ENCODE results near the gene KCNJ13. TPM values are rescaled to one million over a fixed set of nuclear protein-coding genes. Genes with fewer than 3 reads are reported as not detected.
A peak's percentile ranks its signal among the peaks of the same experiment; 100 is the strongest.

Gene KCNJ13
- total RNA-seq (2014; rRNA removed; shearing (Covaris generic)): not detected in 2 replicates

GRCh38 chr2:232776435-232776834 lies at the start of gene KCNJ13:
TSS of gene KCNJ13 (minus strand) at chr2:232776565. CDS start at chr2:232771362, 5,203 bp downstream.
- no peaks in the 10 kb centered on the region; the same call in 1 of the 2 replicates for H3K4me1 ChIP-seq (replicated peaks)
- peaks cover 21% of the 10 kb centered on the region for H3K36me3 ChIP-seq

DNA sequence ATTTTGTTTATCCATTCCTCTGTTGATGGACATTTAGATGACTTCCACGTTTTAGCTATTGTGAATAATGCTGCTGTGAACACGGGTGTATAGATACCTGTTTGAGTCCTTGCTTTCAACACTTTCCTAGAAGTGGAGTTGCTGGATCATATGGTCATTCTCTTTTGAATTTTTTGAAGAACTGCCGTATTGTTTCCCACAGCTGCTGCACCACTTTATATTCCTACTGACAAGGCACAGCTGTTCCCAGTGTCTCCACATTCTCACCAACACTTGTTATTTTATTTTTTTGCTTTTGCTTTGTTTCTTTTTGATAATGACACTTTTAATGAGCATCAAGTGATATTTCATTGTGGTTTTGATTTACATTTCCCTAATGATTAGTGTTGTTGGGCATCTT lies 41.4 kb upstream of the KCNJ13 start:
- H3K9me3 ChIP-seq (replicated peaks): no peaks in the 10 kb centered on the region
- H3K4me3 ChIP-seq: no peak overlapping the region
- H3K27ac ChIP-seq: no peak overlapping the region
- H3K4me1 ChIP-seq (replicated peaks): peaks cover 18% of the 10 kb centered on the region
- H3K27me3 ChIP-seq (replicated peaks): no peaks in the 10 kb centered on the region
- peaks cover 72% of the 10 kb centered on the region for H3K36me3 ChIP-seq
- no peak for DNase-seq (ENCODE audit: low read depth in 1 of 2, low spot score in 2 of 2)

More at GRCh38 chr2:232776435-232776834, at the start of gene KCNJ13:
- no peak within 1 kb of the TSS for H3K4me3 ChIP-seq
- no peak for DNase-seq (ENCODE audit: low read depth in 1 of 2, low spot score in 2 of 2)
- no peaks in the 10 kb centered on the region for H3K27me3 ChIP-seq (replicated peaks)
- no peaks in the 10 kb centered on the region for H3K9me3 ChIP-seq (replicated peaks)
- no peak within 1 kb of the TSS for H3K27ac ChIP-seq

DNA sequence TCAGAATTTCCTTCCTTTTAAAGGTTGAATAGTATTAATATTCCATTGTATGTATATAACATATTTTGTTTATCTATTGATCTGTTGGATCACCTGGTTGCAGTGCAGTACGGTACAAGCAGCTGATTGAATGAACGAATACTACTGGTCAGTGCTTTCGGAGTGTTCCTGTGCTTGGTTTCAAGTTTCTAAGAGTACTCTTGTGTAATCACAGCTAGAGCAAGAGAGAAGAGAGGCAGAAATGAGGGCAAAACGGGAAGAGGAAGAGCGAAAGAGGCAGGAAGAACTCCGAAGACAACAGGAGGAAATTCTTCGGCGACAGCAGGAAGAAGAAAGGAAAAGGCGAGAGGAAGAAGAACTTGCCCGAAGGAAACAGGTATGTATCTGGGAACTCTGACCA lies 40.3 kb upstream of the KCNJ13 start:
- H3K4me1 ChIP-seq (replicated peaks): peaks cover 18% of the 10 kb centered on the region
- no peaks in the 10 kb centered on the region for H3K27me3 ChIP-seq (replicated peaks)
- peaks cover 72% of the 10 kb centered on the region for H3K36me3 ChIP-seq
- peak overlapping the region; percentile 63; the same call in 1 of the 2 replicates for H3K27ac ChIP-seq
- H3K4me3 ChIP-seq: no peak overlapping the region
- no peak for DNase-seq (ENCODE audit: low read depth in 1 of 2, low spot score in 2 of 2)
- H3K9me3 ChIP-seq (replicated peaks): no peaks in the 10 kb centered on the region

- Histone ChIP-seq H3K4me3 (no peak overlapping the region), H3K4me1 (replicated peaks) (peaks cover 18% of the 10 kb centered on the region), H3K27me3 (replicated peaks) (no peaks in the 10 kb centered on the region), H3K27ac (peak overlapping the region; percentile 63), H3K36me3 (peaks cover 75% of the 10 kb centered on the region), H3K9me3 (replicated peaks) (no peaks in the 10 kb centered on the region)
- peak in 1 of 2 experiments; percentile 56 for DNase-seq (ENCODE audit: low read depth in 1 of 2, low spot score in 2 of 2)
Observed at GRCh38 chr2:232815569-232815968, 39.2 kb upstream of the KCNJ13 start.

DNA sequence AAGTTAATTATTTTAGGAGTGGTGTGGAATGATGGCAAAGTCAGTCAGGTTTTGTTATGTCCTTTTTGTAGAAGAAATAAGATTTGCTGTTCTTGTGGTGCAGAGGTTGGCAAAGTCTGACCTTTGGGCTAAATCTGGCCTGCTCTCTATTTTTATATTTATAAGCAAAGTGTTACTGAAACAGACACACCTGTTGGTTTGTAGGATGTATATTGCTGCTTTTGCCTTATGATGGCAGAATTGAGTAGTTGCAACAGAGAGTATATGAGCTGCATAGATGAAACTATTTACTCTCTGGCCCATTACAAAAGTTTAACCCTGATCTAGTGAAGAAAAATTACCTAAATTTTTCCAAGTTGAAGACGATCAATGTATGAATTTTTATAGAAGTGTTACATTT lies 34.1 kb upstream of the KCNJ13 start:
- peaks cover 80% of the 10 kb centered on the region for H3K36me3 ChIP-seq
- no peak overlapping the region for H3K27ac ChIP-seq
- no peak overlapping the region for H3K4me3 ChIP-seq
- DNase-seq (ENCODE audit: low read depth in 1 of 2, low spot score in 2 of 2): no peak
- no peaks in the 10 kb centered on the region for H3K9me3 ChIP-seq (replicated peaks)
- peaks cover 9% of the 10 kb centered on the region for H3K4me1 ChIP-seq (replicated peaks)
- H3K27me3 ChIP-seq (replicated peaks): no peaks in the 10 kb centered on the region

- no peaks in the 10 kb centered on the region for H3K9me3 ChIP-seq (replicated peaks)
- H3K27ac ChIP-seq: no peak overlapping the region
- H3K36me3 ChIP-seq: peaks cover 71% of the 10 kb centered on the region
- no peak for DNase-seq (ENCODE audit: low read depth in 1 of 2, low spot score in 2 of 2)
- no peak overlapping the region for H3K4me3 ChIP-seq
- no peaks in the 10 kb centered on the region for H3K27me3 ChIP-seq (replicated peaks)
- peaks cover under 1% of the 10 kb centered on the region; the same call in 1 of the 2 replicates for H3K4me1 ChIP-seq (replicated peaks)
Observed at GRCh38 chr2:232809349-232810124, 33.2 kb upstream of the KCNJ13 start.

DNA sequence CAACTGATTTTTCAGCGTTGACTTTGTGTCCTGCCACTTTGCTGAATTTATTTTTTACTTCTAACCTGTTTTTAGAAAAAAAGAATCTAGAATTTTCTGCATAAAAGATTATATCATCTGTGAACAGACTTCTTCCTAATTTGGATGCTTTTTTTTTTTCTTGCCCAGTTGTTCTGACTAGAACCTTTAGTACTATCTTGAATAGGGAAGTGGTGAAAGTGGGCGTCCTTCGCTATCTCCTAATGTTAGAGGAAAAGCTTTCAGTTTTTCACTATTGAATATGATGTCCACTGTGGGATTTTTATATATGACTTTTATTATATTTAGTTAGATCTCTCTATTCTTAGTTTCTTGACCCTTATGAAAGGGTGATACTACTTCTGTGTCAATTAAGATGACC lies 25.7 kb upstream of the KCNJ13 start:
- H3K9me3 ChIP-seq (replicated peaks): no peaks in the 10 kb centered on the region
- no peaks in the 10 kb centered on the region for H3K4me1 ChIP-seq (replicated peaks)
- no peak overlapping the region for H3K27ac ChIP-seq
- H3K27me3 ChIP-seq (replicated peaks): no peaks in the 10 kb centered on the region
- H3K4me3 ChIP-seq: no peak overlapping the region
- peaks cover 35% of the 10 kb centered on the region for H3K36me3 ChIP-seq
- DNase-seq (ENCODE audit: low read depth in 1 of 2, low spot score in 2 of 2): no peak

- Histone ChIP-seq H3K4me3 (no peak overlapping the region), H3K27me3 (replicated peaks) (no peaks in the 10 kb centered on the region), H3K4me1 (replicated peaks) (no peaks in the 10 kb centered on the region; the same call in 1 of the 2 replicates), H3K27ac (no peak overlapping the region), H3K36me3 (peaks cover 37% of the 10 kb centered on the region), H3K9me3 (replicated peaks) (no peaks in the 10 kb centered on the region)
- no peak for DNase-seq (ENCODE audit: low read depth in 1 of 2, low spot score in 2 of 2)
Observed at GRCh38 chr2:232800166-232800565, 23.8 kb upstream of the KCNJ13 start.

GRCh38 chr2:232798187-232798586 lies 21.8 kb upstream of the KCNJ13 start:
- Histone ChIP-seq H3K36me3 (peaks cover 51% of the 10 kb centered on the region), H3K4me1 (replicated peaks) (peaks cover 6% of the 10 kb centered on the region), H3K4me3 (no peak overlapping the region), H3K27ac (no peak overlapping the region), H3K9me3 (replicated peaks) (no peaks in the 10 kb centered on the region), H3K27me3 (replicated peaks) (no peaks in the 10 kb centered on the region)
- no peak for DNase-seq (ENCODE audit: low read depth in 1 of 2, low spot score in 2 of 2)

DNA sequence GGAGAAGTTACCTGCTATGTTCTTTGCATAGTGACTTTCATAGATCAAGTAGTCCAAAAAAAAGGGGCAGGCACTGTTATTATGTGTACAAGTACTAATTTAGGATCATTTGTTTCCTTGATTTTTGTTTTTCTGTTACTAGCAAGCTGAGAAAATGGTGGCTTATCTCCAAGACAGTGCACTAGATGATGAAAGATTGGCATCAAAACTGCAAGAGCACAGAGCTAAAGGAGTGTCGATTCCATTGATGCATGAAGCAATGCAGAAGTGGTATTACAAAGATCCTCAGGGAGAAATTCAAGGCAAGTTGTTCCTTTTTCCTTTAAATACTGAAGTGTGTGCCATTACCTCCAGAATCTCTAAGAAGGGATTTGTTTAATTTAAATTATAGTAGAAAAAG lies 19.6 kb upstream of the KCNJ13 start:
- Histone ChIP-seq H3K36me3 (peaks cover 64% of the 10 kb centered on the region), H3K27ac (no peak overlapping the region), H3K4me1 (replicated peaks) (peaks cover 6% of the 10 kb centered on the region), H3K9me3 (replicated peaks) (no peaks in the 10 kb centered on the region), H3K27me3 (replicated peaks) (no peaks in the 10 kb centered on the region), H3K4me3 (no peak overlapping the region)
- no peak for DNase-seq (ENCODE audit: low read depth in 1 of 2, low spot score in 2 of 2)

DNA sequence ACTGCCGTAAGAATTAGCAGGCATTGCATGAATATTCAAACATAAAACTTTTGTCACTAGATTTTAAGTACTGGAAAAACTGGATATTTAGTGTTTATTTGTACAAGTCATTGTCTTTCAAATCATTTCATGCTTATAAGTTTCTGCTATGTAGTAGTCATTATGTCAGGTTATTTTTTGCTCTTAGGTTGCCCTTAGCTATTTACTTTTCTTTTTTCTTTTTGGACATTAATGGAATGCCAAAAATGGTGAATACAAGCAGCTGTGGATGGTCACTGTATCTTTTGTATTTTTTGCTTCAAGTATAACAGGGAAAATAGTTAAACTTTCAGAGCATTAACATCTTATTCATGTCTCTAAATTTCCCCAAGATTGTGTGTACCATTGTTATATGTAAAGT lies 18.6 kb upstream of the KCNJ13 start:
- H3K36me3 ChIP-seq: peaks cover 67% of the 10 kb centered on the region
- H3K27ac ChIP-seq: no peak overlapping the region
- peaks cover 6% of the 10 kb centered on the region for H3K4me1 ChIP-seq (replicated peaks)
- no peak overlapping the region for H3K4me3 ChIP-seq
- no peaks in the 10 kb centered on the region for H3K27me3 ChIP-seq (replicated peaks)
- DNase-seq (ENCODE audit: low read depth in 1 of 2, low spot score in 2 of 2): peak in 1 of 2 experiments; percentile 11
- H3K9me3 ChIP-seq (replicated peaks): no peaks in the 10 kb centered on the region

DNA sequence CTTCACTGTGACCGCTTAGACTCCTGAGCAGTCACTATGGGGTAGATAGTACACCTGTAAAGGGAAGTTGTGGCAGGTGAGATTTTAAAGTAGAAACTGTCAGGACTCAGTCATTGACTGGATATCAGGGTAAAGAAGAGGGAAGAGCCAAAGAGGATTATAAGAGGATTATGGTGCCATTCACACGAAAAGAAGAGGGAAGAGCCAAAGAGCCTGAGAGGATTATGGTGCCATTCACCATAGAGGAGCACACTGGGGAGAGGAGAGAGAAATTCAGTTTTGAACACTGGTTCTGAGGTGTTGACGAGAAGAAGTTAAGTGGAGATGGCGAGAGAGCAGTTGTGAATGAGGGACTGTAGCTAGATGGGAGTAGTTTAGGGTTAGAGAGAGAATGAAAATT lies 16.9 kb upstream of the KCNJ13 start:
- H3K4me3 ChIP-seq: no peak overlapping the region
- no peaks in the 10 kb centered on the region for H3K27me3 ChIP-seq (replicated peaks)
- no peak for DNase-seq (ENCODE audit: low read depth in 1 of 2, low spot score in 2 of 2)
- no peak overlapping the region for H3K27ac ChIP-seq
- H3K36me3 ChIP-seq: peaks cover 80% of the 10 kb centered on the region
- H3K9me3 ChIP-seq (replicated peaks): no peaks in the 10 kb centered on the region
- H3K4me1 ChIP-seq (replicated peaks): peaks cover 6% of the 10 kb centered on the region

- Histone ChIP-seq H3K4me1 (replicated peaks) (peaks cover 6% of the 10 kb centered on the region), H3K36me3 (peaks cover 82% of the 10 kb centered on the region), H3K27ac (no peak overlapping the region), H3K9me3 (replicated peaks) (no peaks in the 10 kb centered on the region), H3K27me3 (replicated peaks) (no peaks in the 10 kb centered on the region), H3K4me3 (no peak overlapping the region)
- no peak for DNase-seq (ENCODE audit: low read depth in 1 of 2, low spot score in 2 of 2)
Observed at GRCh38 chr2:232791518-232791917, 15.2 kb upstream of the KCNJ13 start.

DNA sequence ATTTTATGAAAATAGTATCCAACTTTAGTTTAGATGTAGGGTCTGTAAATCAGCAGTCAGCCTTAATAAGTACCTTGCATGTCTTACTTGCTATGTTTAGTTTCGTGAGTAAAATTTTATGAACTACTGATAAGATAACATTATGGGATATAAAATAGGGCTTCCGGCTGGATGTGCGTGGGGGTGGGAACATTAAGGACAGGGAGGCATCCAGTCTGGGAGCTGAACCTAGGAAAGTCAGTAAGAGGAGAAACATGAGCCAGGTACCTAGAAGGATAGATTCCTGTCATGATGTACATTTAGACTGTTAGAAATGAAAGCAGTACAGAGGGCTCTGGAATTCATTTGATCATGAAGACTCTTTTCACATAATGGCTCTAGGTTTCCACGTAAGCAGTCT lies 12.7 kb upstream of the KCNJ13 start:
- H3K9me3 ChIP-seq (replicated peaks): no peaks in the 10 kb centered on the region
- H3K36me3 ChIP-seq: peaks cover 67% of the 10 kb centered on the region
- H3K4me1 ChIP-seq (replicated peaks): no peaks in the 10 kb centered on the region
- no peak for DNase-seq (ENCODE audit: low read depth in 1 of 2, low spot score in 2 of 2)
- H3K4me3 ChIP-seq: no peak overlapping the region
- H3K27ac ChIP-seq: no peak overlapping the region
- no peaks in the 10 kb centered on the region for H3K27me3 ChIP-seq (replicated peaks)

Data from SJSA1 (cell line).